ENCODE results near the gene MPZL1. TPM values are rescaled to one million over a fixed set of nuclear protein-coding genes. Genes with fewer than 3 reads are reported as not detected.

MPZL1 gene
- total RNA-seq, 3 donors from 2014 or later: 43.5 to 86.8 (median 86.2) TPM

- Histone ChIP-seq H3K27ac (peak overlapping the region; percentile 11 to 77), H3K4me3 (no peak overlapping the region), H3K27me3 (no peaks in the 10 kb centered on the region), H3K9me3 (no peaks in the 10 kb centered on the region), H3K4me1 (peaks cover 0 to 11% of the 10 kb centered on the region in 2 donors), H3K36me3 (no peaks in the 10 kb centered on the region)
- DNase-seq (ENCODE audit: low spot score in 2 of 2): no peak
- TF ChIP-seq POLR2AphosphoS5 (IDR thresholded peaks at IDR 0.05): no peak
- TF ChIP-seq, protein P1, sequence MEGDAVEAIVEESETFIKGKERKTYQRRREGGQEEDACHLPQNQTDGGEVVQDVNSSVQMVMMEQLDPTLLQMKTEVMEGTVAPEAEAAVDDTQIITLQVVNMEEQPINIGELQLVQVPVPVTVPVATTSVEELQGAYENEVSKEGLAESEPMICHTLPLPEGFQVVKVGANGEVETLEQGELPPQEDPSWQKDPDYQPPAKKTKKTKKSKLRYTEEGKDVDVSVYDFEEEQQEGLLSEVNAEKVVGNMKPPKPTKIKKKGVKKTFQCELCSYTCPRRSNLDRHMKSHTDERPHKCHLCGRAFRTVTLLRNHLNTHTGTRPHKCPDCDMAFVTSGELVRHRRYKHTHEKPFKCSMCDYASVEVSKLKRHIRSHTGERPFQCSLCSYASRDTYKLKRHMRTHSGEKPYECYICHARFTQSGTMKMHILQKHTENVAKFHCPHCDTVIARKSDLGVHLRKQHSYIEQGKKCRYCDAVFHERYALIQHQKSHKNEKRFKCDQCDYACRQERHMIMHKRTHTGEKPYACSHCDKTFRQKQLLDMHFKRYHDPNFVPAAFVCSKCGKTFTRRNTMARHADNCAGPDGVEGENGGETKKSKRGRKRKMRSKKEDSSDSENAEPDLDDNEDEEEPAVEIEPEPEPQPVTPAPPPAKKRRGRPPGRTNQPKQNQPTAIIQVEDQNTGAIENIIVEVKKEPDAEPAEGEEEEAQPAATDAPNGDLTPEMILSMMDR (IDR thresholded peaks at IDR 0.05): no peak
- intact Hi-C loops (cut with DNase I; ENCODE audit: low total_unique reads): no loop called here
These were observed 52.9 kb downstream of the MPZL1 start for GRCh38 chr1:167774710-167775109.

DNA sequence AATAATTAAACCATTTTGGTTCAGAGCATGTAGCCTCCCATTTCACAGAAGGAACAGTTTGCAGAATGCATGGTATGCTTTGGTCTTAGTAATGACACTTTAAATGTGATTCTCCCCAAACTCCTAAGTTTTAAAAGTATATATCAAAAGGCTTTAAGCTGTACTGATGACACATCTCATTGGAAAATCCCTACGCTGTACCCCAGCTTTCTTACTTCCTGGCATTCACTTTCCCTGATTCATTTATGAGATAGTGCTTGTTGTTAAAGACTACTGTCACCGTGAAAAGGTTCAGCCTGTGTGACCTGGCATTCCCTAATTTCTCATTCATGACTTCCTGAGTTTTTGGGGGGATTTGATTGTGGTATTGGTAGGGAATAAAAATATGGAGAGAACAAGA lies 53.4 kb downstream of the MPZL1 start:
- TF ChIP-seq POLR2A (IDR thresholded peaks at IDR 0.05): no peak
- no peak for TF ChIP-seq POLR2AphosphoS5 (IDR thresholded peaks at IDR 0.05)
- TF ChIP-seq, protein P1 (IDR thresholded peaks at IDR 0.05): no peak
- intact Hi-C loops (cut with DNase I; ENCODE audit: low total_unique reads): no loop called here
- Histone ChIP-seq H3K9me3 (no peaks in the 10 kb centered on the region), H3K4me3 (no peak overlapping the region), H3K27me3 (no peaks in the 10 kb centered on the region), H3K27ac (peak overlapping the region; percentile 50 to 77), H3K36me3 (no peaks in the 10 kb centered on the region), H3K4me1 (peaks cover 0 to 11% of the 10 kb centered on the region in 2 donors)
- no peak for DNase-seq (ENCODE audit: low spot score in 2 of 2)

DNA sequence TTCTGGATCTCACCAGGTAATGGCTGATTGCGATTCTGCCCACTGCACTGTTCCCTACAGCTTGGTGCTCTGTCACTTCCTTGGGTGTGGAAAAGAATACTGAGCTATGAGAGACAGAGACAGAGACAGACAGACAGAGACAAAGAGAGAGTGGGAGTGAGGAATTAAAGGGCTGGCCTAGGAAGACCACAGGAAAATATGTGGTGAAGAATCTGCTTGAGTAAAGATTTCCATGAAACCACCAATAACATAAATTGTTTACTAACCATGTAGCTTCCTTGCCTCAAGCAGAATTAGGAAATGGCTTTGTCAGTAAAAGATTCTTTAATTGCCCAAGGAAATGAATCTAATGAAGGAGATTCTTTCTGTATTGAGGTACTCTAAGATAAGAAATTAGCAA lies 54.4 kb downstream of the MPZL1 start:
- no peaks in the 10 kb centered on the region for H3K36me3 ChIP-seq

GRCh38 chr1:167776616-167777268 lies 55.0 kb downstream of the MPZL1 start:
- Histone ChIP-seq H3K9me3 (no peaks in the 10 kb centered on the region), H3K4me1 (peaks cover 0 to 11% of the 10 kb centered on the region in 2 donors), H3K27me3 (no peaks in the 10 kb centered on the region), H3K27ac (peak overlapping the region; percentile 77 to 80), H3K4me3 (no peak overlapping the region), H3K36me3 (no peaks in the 10 kb centered on the region)
- TF ChIP-seq POLR2AphosphoS5 (IDR thresholded peaks at IDR 0.05) (no peak), POLR2A (IDR thresholded peaks at IDR 0.05) (no peak)
- TF ChIP-seq, protein P1 (IDR thresholded peaks at IDR 0.05): no peak
- intact Hi-C loops (cut with DNase I; ENCODE audit: low total_unique reads): no loop called here
- no peak for DNase-seq (ENCODE audit: low spot score in 2 of 2)

More for the DNA sequence above, 54.4 kb downstream of the MPZL1 start:
- Histone ChIP-seq H3K27me3 (no peaks in the 10 kb centered on the region), H3K4me1 (peaks cover 0 to 11% of the 10 kb centered on the region in 2 donors), H3K9me3 (no peaks in the 10 kb centered on the region), H3K27ac (peak overlapping the region; percentile 77 to 80), H3K4me3 (no peak overlapping the region)
- no peak for DNase-seq (ENCODE audit: low spot score in 2 of 2)
- TF ChIP-seq, protein P1 (IDR thresholded peaks at IDR 0.05): no peak
- TF ChIP-seq POLR2AphosphoS5 (IDR thresholded peaks at IDR 0.05): no peak
- TF ChIP-seq POLR2A (IDR thresholded peaks at IDR 0.05): no peak
- intact Hi-C loops (cut with DNase I; ENCODE audit: low total_unique reads): no loop called here

- intact Hi-C loops (cut with DNase I; ENCODE audit: low total_unique reads): no loop called here
- no peak overlapping the region for H3K4me3 ChIP-seq
- no peaks in the 10 kb centered on the region for H3K9me3 ChIP-seq
- TF ChIP-seq POLR2A (IDR thresholded peaks at IDR 0.05) (no peak), POLR2AphosphoS5 (IDR thresholded peaks at IDR 0.05) (no peak)
- TF ChIP-seq, protein P1 (IDR thresholded peaks at IDR 0.05): no peak
- DNase-seq (ENCODE audit: low spot score in 2 of 2): no peak
- H3K4me1 ChIP-seq: peaks cover 0 to 11% of the 10 kb centered on the region in 2 donors
- no peaks in the 10 kb centered on the region for H3K27me3 ChIP-seq
- no peaks in the 10 kb centered on the region for H3K36me3 ChIP-seq
- H3K27ac ChIP-seq: peak overlapping the region; percentile 77 to 80
These were observed 55.5 kb downstream of the MPZL1 start for GRCh38 chr1:167777269-167777650.

Measured in breast epithelium (tissue), 4 donors.